T-helper 1 cell (primary cell): ENCODE results near the gene RIIAD1.
A peak's percentile ranks its signal among the peaks of the same experiment; 100 is the strongest.
"Not testable (repeated sequence)": the region's sequence is repeated elsewhere in the genome, so short reads cannot be mapped to it uniquely, and the experiment has no call there.

Source experiments
- DNase-seq, 5 donors: peaks; one replicate each; pipeline ENCODE4 v3.0.0-alpha.2; 2012 to 2020

RIIAD1 gene

GRCh38 chr1:151711044-151711800, 10.1 kb upstream of the RIIAD1 start:
- no peak for DNase-seq

DNA sequence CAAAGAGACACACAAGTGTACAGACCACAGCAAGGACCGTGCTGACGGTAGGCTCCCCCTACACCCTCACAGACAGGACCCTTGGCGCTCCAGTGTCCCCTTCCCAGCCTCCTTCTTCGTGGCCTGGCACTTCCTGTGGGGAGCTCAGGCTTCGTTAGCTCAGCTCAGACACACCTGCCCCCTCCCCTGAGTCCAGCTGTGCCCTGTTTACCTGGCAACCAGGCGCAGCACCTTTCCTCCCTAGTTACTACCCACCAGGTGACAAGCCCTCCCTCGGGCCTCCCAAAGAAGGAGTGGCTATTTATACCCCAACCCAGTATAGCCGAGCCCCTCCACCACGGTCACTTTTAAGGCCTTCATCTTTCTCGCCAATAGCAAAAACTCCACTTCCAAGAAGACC, 9.4 kb upstream of the RIIAD1 start:
- no peak for DNase-seq

GRCh38 chr1:151713044-151713443, 8.3 kb upstream of the RIIAD1 start:
- DNase-seq, result no peak

DNA sequence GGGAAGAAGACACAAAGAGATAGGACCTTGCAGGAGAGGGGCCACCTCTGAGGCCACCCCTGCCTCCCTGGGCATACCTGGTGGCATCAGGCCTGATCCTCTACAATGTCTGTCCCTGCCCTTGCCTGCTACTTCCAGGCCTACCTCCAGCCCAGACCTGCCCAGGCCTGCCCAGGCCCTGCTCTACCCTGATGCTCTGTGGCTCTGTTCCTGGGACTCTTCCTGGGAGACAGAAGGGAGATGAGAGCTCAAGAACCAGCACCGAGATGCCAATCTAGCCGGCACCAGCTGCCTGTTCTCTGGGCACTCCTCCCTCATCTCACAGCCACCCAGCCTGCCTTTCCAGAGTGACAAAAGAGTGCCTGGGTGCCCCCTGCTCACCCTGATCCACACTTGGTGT, 7.4 kb upstream of the RIIAD1 start:
- no peak for DNase-seq

DNA sequence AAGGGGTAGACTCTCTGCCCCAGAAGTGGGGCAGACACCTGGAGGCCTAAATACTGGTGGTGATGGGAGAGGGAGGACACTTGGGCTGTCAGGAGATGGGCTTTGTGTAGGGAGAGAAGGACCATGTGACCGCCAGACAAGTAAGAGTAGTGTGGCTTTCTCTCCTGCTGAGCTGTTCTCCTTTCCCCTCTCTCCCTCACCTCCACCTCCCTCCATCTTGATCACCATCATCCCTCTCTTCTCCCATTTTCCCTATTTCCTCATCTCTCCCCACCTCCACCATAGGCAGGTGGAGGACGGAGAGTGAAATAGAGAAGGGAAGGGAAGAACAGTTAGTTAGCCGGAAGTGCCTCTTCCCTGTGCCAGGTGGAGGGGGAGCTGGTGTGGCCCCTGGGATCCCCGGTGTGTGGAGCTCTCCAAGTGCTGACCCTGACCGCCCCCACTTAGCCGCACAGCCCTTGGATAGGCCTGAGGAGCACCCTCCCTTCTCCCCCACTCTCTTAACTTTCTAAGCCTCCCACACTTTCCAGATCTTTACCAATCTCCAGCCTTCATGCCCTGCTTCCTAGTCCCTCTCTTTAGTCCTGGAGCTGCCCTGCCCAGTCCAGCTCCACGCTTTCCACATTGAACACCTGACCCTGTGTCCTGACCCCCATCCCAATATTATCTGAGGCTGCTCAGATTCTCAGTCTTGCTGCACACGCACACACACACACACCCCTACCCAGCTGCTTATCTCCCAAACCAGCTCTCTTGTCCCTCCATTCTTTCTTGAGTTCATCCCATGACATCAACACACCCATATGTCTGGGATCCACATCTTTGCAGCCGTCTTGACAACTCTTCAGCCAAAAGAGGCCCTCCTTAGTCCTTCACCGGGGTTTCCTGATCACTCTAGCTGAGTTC, 6.2 kb upstream of the RIIAD1 start:
- DNase-seq, result no peak

GRCh38 chr1:151715726-151716404, 5.5 kb upstream of the RIIAD1 start:
- DNase-seq, result no peak

- no peak for DNase-seq
These were observed 4.9 kb upstream of the RIIAD1 start for GRCh38 chr1:151716405-151716762.

DNA sequence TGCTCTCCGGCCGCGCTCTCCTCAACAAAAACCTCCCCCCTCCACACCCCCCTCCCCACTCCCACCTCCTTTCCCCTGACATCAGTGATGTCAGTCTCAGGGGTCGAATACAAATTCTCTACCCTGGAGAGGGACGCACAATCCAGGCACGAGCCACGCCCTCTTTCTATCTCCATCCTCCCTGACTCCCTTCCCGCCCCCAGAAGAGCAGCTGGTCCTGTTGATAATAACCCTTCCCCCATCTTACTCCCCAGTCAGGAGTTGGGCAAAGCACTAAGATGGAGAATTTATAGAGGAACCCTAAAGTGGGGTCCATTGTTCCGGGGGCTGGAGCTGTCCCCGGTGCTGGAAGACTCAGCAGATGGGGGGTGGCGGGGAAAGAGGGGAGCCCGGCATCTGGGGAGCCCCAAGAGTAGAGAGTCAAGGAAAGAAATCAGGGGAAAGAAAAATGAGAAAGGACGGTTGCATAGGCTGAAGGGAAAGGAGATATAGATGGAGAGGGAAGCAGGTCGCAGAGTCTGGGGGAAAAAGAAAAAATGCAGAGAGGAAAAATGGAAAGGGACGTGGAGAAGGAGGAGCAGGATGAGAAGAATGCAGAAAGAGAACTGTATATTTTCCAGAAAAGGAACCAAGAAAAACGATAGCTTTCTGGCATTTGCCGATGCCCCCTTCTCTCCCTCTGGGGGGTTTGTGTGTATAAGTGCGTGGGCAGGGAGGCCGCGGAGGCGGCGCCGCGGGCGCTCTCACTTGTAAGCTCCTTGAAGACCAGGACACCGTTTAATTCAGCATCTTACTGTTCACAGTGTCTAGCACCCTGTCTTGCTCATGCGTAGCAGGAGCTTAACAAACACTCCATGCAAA, 4.3 kb upstream of the RIIAD1 start, which contains the start of gene CELF3:
TSS of gene CELF3 (minus strand) at position 33 of the 861 bp plus-strand sequence. CDS start 783 bp downstream, outside the sequence.
- peak in 1 of 5 donors; percentile 14 for DNase-seq

DNA sequence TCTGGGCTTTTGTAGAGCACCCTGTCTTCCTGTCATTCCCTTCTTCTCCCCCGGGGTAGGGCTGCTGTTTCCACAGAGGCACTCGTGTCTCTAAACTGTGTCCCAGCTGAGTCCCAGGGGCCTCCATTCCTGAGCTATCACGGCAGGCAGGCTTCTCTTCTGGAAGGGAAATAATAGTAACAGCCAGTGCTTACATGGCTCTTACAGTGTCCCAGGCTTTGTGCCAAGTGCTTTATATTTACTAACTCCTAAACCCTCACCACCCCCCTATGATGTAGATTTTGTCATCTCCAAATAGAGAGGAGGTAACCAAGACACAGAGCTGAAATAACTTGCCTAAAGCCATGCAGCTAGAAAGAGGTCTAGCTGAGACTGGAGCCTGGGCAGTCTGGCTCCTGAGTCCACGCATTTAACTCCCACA, 3.3 kb upstream of the RIIAD1 start:
- DNase-seq, result no peak

DNA sequence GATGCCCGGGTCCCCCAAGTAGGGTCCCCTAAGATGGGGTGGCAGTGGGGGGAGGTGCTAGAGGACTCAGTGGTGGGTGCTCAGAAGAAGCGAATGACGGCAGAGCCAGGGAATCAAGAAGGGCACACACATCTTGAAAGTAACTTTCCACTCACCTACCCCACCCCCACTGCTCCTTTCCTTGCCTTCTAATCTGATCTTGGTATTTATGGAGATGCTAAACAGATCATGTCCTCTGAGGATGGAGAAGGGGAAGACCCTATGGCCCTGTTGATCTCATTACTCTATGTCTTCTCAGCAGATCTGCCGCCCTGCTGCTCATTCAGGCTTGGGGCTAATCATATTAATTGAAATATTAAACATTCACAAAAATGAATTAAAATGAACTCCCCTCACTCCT, 2.7 kb upstream of the RIIAD1 start:
- no peak for DNase-seq

DNA sequence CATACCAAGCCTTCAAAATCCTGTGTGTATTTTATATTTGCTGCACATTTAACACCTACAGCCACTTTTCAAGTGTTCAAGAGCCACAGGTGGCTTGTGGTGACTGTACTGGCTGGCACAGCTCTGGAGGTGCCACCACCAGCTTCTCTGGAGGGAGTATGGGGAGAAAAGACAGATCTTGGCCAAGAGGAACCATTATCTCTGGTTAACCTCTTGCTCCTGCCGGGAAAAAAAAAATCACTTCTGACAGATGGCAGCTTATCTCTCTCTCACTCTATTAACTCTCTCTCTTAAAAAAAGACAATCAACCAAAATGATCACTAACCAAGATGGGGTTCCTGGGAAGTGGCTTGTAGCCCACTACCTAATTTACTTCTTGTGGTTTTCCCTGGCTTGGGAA, 1.2 kb upstream of the RIIAD1 start:
- no peak for DNase-seq

GRCh38 chr1:151720554-151720953, 768 bp upstream of the RIIAD1 start:
- DNase-seq, result no peak

DNA sequence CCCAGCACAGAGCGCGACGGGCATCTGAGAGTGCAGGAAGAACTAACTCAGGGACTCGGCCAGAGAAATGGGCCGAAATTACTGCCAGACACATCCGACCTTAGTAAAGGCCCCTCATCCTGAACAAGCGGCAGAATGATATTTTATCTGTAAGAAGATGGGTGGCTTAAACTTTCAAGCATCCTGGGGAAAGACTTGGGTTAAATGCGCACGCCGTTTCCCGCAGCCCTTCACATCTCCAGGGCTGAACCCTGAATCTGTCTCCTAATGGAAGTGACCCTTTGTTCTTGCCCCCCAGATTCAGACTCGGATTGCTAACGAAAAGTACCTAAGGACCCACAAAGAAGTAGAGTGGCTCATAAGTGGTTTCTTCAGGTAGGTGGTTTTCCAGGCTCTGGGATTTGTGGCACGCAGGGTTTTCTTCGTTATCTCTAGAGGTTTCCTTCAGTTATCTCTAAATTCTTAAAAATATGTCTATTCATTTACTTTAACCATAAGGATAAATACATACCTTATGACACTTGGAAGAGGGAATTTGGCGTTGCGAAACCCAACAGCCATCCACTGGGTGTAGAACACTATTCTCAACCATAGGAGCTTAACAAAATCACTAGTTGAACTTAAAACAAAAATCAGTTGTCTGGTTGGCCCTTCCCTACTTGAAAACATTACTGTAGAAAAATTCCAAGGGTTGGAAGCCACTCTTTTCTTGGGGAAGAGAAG, 627 bp downstream of the RIIAD1 start:
- no peak for DNase-seq

DNA sequence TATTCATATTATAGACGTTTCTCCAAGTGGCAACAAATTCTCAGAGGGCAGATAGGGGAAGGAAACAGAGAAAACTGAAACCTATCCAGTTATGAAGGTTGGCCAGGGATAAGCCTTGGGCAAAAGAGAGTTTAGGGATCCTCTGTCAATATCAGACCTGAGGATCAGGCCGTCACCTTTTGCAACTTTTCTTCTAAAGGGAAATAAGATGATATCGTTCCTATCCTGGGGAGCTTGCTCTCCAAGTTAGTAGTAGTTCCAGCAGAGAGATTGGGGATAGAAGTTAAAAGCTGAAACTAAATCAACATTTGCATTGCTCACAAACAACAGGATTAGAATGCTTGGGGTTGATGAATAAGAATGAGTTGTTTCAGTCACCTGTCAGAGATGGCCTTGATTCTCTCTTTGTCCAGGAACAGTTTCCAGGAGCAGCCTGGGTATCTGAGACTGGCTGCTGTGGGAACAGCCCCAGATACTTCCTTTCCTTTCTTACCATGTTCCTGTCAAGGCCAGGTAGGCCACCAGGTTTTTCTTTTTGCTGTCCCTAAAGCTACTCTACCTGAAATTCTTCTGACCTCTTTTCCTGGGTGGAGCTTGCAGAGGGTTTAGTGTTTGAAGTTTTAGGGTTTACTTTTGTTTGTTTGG, 2.5 kb downstream of the RIIAD1 start:
- DNase-seq, result no peak

DNA sequence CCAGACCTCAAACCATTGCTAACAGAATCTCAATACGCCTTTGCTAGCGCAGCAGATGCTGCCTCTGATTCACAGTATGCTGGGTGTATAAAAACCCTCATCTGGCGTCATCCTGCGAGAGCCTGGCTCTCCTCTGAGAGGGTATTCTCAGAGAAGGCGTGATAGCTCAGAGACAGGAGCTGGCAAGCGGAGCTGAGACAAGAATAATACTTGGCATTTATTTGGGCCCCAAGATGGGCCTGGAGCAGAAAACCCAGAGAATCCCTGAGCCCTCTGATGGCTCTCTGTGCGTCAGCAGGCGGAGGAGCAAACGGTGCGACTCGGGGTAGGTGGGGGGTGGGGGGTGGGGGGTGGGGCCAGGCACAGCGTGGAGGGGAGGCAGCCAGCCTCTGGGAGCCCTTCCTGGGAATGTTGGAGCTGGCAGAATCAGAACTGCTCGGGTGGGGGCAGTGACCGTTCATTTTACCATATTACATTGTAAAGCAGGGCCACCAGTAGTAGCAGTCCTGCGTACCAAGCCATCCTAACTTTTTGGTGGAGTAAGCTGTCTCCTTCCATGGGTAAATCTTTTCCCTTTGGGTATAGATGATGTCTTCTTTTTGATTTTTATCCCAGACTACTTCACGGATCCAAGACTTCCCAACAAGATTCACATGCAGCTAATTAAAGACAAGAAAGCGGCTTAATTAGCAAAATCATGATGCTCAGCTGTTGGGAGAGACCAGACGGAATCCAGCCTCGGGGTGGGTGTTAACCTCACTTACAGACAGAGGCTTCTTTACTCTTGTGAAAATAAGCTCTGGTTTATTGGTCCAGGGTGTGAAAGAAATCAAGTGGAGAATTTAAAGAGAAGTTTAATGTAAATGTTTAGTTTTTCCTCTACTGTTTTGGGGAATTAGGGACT, 7.1 kb downstream of the RIIAD1 start:
- no peak for DNase-seq

GRCh38 chr1:151729157-151729965, 8.0 kb downstream of the RIIAD1 start:
- no peak for DNase-seq

DNA sequence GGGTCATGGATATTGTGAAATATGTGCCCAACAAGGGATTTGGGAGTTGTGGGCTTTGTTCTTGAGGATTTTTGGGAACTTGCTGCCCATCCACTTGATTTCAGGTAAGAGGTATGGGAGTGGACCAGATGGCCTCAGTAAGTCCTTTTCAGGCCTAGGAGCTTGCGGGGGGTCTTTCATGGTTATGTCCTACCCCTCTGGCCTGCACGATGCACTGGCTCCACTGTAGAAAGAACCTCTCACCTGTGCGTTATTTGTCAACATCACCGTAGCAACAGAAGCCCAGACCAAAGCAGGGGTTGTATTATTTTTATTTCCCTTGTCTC, 8.6 kb downstream of the RIIAD1 start:
- DNase-seq, result no peak

GRCh38 chr1:151733126-151733525, 11.8 kb downstream of the RIIAD1 start:
- DNase-seq, result no peak

- DNase-seq, result not testable (repeated sequence)
These were observed 12.7 kb downstream of the RIIAD1 start for GRCh38 chr1:151733995-151734394.
